NCI-H146 treated with DMSO at 0.1 percent for 48 hours (cell line): ENCODE measurements around the gene SULF2.
A peak's percentile ranks its signal among the peaks of the same experiment; 100 is the strongest.

Source experiments
- DNase-seq: peaks from one replicate; lab custom pipeline; 2025; ENCODE audit not compliant: unreplicated experiment; lab: John Stamatoyannopoulos, UW

Gene SULF2

DNA sequence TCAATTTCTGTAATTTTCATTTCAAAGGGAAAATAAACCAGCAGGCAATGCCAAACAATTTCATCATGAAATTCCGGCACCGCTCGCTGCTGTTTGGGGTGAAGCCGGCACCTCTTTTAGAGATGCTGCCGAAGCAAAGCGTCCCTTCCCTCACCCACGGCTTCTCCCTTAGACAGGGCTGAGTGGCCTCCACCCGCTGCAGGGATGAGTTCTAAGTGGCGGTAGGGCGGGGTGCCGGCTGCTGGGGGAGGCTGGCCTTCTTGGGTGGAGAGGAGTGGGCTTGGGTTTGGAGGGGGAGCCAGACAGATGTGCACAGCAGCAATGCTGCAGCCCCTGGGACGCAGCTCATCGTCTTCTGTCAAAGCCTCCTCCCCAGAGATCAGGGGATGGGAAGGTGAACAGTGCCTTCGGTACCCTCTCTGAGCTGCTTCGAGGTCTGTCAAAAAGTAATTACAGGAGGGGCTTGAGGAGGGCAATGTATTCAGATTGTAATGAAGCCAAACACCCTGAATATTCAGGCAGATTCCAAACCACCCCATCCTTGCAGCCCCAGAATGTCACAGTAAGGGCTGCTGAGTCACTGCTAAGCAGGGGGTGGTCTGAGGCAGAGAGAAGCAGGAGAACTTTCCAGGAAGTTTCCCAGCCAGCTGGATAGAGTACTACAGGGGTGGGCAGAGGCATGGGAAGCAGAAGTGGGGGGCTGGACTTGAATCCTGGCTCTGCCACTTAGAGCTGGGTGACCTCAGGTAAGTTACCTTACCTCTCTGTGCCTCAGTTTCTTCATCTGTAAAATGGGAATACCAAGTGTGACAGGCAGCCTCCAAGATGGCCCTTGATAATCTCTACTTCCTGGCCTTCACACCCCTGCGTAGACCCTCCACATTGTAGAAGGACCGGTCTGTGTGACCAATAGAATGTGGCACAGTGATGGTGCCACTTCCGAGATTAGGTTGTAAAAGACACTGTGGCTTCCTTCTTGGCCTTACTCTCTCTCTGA lies 96.6 kb downstream of the SULF2 start:
- DNase-seq, result no peak

DNA sequence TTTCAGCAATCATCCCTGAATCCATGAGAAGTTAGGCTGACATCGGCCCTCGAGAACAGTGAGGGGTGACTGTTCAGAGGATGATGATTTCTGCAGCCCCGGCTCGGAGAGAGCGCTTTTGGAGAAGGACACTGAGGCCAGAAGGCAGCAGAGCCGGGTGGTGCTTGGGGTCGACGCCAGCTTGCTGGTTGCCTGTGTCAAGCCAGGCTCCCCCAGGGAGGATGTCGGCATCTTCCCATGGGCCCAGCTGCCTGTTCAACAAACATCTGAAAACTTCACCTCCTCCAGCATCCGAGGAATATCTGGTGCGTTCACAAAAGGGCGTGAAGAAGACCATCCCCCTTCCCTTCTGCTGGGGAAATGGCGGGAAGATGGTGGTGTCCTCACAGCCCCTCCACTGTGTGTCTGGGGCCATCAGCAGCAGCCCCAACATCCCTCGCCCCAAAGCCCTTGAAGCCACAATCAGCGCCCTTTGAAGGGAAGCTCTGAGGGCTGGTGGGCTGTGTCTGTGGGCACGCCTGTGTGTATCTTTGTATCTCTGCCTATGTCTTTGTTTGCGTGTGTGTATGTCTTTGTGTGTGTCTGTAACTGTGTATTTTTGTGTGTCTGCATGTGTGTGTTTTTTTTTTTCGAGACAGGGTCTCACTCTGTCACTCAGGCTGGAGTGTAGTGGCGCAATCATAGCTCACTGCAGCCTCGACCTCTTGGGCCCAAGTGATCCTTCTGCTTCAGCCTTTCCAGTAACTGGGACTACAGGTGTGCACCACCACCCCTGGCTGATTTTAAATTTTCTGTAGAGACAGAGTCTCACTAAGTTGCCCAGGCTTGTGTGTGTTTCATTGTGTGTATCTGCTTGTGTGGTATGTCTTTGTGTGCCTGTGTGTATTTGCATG lies 97.9 kb downstream of the SULF2 start:
- DNase-seq, result no peak

GRCh38 chr20:47686545-47686944 lies 98.7 kb downstream of the SULF2 start:
- DNase-seq, result peak; percentile 10

GRCh38 chr20:47684306-47685080 lies 100.8 kb downstream of the SULF2 start:
- DNase-seq, result no peak

DNA sequence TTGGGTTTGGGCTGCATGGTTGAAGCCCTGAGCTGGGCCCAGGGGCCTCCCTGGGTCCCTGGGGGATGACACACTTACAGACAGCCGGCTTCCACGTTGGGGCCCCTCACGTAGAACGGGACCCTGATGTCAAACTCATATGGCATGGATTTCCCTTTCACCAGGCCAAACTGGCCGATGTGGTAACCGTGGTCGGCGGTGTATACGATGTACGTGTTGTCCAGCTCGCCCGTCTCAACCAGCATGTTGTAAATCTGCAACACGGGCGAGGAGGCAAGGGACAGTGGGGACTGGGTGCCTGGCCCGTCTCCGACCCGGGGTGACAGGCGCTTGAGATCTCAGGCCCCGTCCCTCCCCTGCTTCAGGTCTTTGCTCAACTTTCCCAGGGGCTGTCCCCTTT lies 102.4 kb downstream of the SULF2 start:
- no peak for DNase-seq

GRCh38 chr20:47682028-47682783 lies 103.1 kb downstream of the SULF2 start:
- DNase-seq, result no peak

DNA sequence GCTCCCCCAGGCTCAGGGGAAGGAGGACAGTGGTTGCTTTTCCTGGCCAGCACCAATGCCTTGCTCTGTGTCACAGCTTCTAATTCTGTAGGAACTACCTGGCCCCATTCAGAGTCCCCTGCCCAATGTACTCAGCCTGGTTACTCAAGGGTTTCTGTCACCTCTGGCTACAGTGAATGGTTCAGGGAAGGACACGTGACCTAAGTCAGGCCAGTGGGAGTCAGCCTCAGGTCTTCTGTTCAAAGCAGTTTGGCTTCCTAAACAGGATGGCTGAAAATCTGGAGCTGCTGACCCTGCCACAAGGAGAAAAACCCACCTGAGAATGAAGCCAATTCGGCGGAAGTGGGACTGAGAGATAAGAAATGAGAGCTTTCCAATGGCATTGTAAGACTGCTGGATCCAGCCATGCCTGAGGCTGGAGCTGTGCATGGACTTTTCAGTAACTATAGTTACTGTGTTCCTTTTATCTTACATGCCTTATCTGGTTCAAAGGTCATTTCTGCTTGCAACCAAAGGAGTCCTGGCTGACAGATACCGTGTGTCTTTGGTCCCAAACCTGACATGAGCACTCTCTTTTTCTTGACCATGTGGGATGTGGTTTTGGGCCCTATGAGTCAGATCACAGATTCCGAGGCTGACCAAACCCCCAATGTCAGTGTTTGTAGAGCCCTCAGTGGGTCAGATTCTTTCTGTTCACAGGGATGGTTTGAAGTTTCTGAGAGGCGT lies 104.3 kb downstream of the SULF2 start:
- no peak for DNase-seq

DNA sequence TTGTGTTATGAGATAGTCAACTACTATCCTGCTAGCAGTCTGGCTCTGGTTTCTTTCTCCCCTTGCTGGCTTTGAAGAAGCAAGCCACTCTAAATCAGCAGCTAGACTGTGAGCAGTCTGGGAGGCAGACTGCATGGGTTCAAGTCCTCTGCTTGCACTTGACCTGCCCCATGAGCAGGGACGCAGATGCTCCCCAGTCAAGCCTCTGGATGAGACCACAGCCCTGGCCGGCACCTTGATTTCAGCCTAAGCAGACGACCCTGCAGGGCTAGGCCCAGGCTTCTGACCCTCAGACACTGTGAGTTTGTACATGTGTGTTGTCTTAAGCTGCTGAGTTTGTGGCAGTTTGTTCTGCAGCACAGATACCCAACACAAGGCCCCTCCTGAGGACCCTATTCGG lies 105.8 kb downstream of the SULF2 start:
- no peak for DNase-seq

DNA sequence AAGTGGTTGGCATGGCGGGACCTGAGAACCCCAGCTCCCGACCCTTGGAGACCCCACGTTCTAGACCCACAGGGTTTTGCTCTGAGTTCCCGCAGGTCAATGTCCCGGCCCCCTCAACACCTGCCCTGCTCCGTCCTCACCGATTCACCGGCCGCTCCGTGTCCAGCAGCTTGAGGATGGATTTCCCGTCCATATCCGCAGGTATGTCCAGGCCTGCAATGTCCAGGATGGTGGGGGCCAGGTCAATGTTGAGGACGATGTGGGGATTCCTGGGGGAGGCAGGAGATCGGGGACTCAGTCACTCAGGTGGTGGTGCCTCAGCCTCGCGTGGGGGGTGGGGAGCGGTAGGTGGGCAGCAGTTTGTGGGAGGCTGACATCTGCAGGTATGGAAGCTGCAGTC lies 106.7 kb downstream of the SULF2 start:
- no peak for DNase-seq

GRCh38 chr20:47677635-47678453 lies 107.4 kb downstream of the SULF2 start:
- DNase-seq, result peak; percentile 48

GRCh38 chr20:47676912-47677634 lies 108.2 kb downstream of the SULF2 start:
- DNase-seq, result no peak

DNA sequence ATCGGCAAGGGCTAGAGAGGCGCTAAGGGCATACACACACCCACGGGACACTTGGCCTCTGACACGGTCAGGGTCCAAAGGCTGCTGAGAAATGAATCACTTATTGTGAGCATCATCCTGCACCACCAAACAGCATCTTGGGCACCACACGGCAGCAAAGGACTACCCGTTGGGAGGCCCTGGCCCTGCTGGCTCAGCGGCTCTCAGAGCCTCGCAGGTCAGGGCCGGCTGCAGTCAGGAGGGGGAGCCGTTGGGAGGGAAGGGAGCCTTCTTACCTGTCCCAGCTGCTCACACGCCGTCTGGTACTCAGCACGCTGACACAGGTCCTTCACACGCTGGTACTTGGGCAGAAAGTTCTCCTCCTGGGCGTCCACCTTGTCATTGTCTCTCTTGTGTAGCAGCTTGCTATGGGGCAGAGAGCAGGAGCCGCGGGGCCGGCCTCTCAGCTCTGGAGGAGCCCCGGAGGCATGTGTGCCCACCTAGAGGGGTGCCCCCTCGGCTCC lies 109.0 kb downstream of the SULF2 start:
- no peak for DNase-seq

DNA sequence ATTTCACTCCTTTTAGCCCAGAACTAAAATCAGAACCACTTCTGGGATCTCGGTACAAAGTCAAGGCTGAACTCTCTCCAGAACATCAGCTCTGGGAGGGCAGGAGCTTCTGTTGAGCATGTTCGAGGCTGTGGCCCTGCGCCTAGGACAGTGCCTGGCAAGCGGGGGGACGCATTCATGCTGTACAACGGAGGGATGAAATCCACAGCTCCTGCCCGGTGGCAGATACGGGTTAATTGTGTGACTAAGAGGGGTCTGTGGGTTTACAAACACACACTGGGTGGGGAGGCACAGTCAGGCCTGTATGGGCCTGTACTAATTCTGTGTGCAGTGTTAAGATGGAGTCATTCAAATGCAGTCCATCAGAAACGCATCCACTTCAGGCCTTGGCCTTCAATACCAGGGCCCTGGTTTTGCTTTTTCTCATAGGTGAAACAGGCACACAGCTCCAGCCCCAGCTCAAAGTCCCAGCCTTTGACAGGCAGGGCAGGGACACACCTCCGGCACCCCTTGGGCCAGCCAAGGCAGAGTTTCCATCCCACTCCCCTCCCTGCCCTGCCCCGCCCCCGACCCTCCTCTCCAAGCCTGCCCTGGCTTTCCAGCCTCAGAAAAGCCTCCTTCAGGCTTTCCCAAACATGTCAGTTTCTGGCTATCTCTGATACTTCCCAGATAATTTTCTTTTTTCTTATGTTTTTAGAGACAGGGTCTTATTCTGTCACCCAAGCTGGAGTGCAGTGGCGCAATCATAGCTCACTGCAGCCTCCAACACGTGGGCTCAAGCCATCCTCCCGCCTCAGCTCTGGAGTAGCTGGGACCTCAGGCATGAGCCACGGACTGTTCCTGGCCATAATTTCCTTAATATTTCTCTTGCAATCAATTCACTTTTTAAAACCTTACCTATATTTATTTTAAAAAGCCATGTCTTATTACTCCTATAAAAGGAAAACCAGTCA lies 109.8 kb downstream of the SULF2 start:
- DNase-seq, result no peak

GRCh38 chr20:47674686-47675085 lies 110.6 kb downstream of the SULF2 start:
- DNase-seq, result no peak

- DNase-seq, result no peak
Observed at GRCh38 chr20:47674145-47674544, 111.1 kb downstream of the SULF2 start.

DNA sequence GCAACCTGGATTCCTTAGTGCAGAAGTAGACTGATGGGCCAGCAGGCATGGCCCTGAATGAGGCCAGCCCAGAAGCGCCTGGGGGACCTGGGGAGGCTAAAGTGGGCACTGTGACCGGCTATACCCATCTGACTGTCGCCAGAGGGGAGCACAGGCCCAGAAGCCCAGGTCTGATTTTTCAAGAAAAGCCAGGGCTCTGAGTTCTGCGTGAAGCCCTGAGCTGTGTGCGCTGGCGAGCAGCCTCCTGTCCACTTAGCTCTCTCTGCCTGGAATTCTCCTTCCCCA lies 111.7 kb downstream of the SULF2 start:
- DNase-seq, result no peak
